Stimulated activated CD8-positive, alpha-beta memory T cell treated with anti-CD3 and anti-CD28 coated beads, Interleukin-4, amount 100 ng/mL, for 24 hours (primary cell): ENCODE results near the gene SLC25A6.
"Not testable (repeated sequence)": the region's sequence is repeated elsewhere in the genome, so short reads cannot be mapped to it uniquely, and the experiment has no call there.

Experiments used
- DNase-seq: peaks from one replicate; pipeline ENCODE4 v3.0.0-alpha.2; 2020; ENCODE audit warnings: low read depth

The SLC25A6 gene

DNA sequence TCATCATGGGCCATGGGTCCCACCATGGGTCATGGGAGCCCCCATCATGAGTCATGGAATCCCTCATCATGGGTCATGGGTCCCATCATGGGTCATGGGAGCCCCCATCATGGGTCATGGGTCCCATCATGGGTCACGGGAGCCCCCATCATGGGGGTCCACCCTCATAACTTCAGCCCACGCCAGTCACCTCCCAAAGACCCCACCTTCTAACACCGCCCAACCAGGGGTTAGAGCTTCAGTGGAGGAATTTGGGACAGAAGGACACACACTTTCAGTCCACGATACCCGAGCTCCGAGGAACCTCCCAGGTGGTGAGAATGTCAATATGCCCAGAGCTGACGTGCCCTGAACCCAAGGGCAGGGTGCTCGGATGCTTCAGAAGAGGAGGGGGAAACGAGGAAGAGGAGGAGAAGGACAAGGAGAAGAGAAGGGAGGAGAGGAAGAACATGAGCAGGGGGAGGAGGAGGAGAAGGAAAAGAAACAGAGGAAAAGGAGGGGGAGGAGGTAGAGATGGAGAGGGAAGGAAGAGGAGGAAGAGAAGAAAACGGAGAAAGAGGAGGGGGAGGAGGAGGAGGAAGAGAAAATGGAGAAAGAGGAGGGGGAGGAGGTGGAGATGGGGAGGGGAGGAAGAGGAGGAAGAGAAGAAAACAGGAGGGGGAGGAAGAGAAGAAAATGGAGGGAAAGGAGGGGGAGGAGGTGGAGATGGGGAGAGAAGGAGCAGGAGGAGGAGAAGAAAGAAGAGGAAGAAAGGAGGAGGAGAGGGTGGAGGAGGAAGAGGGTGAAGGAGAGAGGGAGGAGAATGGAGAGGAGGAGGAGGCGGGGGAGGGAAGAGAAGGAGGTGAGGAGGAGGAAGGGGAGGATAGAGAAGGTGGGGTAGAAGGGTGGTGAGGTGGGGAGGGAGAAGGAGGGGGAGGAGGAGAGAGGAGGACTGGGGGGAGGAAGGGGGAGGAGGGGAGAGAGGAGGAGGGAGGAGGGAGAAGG is 37.6 kb downstream of the SLC25A6 start:
- DNase-seq, result no peak

DNA sequence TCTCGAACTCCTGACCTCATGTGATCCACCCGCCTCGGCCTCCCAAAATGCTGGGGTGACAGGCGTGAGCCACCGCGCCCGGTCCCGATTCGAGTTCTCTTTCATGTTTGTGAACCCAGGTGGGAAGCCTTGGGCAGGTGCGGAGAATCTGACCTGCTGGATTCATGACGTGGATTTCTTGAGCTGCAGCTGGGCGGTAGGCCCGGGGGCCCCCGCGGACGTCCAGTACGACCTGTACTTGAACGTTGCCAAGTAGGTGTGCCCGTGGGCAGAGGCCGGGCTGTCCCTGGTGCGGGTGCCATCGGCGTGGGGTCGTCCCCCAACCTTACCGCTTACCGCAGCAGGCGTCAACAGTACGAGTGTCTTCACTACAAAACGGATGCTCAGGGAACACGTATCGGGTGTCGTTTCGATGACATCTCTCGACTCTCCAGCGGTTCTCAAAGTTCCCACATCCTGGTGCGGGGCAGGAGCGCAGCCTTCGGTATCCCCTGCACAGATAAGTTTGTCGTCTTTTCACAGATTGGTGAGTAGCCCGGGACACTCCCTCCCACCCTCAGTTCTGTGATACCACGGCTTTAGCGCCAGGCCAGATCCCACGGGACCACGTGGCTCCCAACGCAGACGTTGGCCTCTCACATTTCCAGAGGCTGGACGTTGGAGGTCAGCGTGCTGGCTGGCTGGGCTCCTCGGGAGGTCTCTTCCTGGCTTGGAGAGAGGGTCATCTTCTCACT is 39.8 kb downstream of the SLC25A6 start:
- DNase-seq, result no peak

DNA sequence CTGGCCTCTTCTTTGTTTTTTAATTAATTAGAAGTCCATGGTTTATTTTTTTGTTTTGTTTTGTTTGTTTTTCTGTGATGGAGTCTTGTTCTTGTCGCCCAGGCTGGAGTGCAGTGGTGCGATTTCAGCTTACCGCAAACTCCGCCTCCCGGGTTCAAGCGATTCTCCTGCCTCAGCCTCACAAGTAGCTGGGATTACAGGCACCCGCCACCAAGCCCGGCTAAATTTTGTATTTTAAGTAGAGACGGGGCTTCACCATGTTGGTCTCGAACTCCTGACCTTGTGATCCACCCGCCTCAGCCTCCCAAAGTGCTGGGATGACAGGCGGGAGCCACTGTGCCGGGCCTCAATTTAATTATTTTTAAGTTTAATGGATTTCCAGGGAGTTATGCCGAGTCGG is 42.3 kb downstream of the SLC25A6 start:
- DNase-seq, result not testable (repeated sequence)

DNA sequence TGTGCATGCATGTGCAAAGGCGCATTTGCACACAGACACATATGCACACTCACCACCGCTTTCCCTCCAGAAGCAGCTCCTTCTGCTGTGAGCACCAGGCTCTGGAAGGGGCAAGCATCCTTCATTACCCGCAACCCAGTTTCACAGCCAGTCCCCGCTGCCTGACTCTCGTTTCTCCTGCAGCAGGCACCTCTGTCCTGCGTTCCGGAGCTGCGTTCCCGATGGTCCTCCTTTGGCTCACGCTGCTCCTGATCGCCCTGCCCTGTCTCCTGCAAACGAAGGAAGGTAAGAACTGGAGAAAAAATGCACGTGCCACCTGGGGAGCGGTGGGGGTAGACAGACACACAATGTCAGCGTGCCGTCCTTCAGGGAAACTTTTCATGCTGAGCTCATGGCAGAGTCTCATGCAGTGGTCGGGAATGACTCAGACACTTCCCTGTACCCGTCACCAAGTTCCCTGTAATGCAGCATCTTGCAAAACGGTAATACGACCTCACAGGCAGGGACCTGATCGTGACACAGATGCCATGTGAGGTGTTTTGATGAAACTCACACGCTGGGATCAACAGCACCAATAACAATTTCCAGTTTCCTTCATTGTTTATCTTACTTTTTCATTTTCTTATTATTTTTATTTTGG is 50.2 kb downstream of the SLC25A6 start:
- DNase-seq, result no peak

DNA sequence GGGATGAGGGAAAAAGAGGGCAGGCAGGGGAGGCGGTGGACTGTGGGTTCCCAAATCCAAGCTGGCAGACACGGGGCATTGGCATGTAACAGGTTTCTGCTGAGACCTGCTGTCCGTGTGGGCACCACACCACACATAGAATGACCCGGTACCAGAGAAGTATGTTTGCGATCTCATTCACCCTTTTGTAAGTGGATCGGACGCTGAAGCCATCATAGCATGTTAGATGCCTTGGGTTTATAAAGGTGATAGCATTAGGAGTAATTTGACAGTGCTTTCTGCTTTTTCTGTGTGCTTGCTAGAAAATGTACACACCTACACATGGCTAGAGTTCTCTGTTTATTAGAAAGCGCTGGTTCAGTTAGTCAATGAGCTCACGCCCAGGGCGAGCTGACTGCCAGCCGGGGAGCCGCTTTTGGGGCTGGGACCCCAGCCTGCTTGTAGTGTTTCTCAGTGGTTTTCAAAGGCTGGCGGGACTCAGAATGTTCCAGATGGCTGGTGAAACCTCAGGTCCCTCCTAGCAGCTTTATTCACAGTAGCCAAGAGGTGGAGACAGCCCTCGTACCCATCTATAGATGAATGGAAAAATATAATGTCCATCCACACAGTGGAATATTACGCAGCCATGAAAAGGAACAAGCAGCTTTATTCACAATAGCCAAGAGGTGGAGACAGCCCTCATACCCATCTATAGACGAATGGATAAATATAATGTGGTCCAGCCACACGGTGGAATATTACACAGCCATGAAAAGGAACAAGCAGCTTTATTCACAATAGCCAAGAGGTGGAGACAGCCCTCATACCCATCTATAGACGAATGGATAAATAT is 54.7 kb downstream of the SLC25A6 start:
- no peak for DNase-seq

DNA sequence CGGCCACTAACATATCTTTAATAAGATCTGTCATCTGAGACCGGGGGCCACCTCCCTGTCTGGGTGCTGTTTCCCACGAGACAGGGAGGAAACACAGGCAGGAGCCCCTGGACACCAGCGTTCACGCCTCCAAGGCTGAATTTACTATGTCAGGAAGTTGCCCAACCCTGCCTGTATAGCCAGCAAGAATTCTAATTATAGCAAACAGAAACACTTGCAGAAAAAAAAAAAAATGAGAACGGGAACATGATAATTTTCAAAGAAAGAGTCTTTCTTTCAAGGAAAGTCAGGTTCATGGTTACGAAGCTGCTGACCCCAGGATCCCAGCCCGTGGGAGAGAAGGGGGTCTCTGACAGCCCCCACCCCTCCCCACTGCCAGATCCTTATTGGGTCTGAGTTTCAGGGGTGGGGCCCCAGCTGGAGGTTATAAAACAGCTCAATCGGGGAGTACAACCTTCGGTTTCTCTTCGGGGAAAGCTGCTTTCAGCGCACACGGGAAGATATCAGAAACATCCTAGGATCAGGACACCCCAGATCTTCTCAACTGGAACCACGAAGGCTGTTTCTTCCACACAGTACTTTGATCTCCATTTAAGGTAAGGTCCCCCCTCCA is 55.5 kb downstream of the SLC25A6 start, which contains the start of gene IL3RA:
Gene IL3RA (plus strand): TSS at position 455 of the 613 bp plus-strand sequence. CDS start 4,981 bp downstream, outside the sequence.
- no peak for DNase-seq
